ENCODE measurements around the gene NPEPL1.

The NPEPL1 gene

DNA sequence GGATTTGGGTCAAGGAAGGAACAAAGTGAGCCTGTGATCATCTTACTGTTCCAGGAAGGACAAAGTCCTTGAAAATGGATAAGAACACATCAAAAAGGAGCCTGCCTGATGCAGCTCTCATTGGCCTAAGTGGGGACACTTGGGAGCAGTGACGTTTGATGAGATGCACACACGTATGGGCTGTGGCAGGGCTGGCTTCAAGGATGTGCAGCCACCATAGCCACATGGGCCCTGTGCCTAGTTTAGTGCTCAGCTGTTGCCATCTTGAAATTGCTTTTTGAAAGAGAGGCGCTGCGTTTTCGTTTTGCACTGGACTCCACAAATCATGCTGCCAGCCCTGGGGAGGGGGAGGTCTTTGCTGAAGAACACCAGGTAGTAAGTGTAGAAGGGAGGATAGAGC, 6.6 kb upstream of the NPEPL1 start:
- DNase-seq: no peak

DNA sequence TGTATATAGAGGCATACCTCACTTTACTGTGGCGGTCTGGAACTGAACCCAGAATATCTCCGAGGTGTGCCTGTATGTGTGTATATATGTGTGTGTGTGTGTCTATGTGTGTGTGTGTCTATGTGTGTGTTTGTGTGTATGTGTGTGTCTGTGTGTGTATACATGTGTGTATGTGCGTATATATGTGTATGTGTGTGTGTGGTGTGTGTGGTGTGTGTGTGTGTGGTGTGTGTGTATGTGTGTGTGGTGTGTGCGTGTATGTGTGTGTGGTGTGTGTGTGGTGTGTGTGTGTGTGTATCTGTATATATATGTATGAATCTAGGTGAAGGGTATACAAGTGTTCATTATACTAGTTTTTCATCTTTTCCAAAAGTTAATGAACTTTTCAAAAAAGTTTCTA, 4.2 kb upstream of the NPEPL1 start:
- no peak for DNase-seq

DNA sequence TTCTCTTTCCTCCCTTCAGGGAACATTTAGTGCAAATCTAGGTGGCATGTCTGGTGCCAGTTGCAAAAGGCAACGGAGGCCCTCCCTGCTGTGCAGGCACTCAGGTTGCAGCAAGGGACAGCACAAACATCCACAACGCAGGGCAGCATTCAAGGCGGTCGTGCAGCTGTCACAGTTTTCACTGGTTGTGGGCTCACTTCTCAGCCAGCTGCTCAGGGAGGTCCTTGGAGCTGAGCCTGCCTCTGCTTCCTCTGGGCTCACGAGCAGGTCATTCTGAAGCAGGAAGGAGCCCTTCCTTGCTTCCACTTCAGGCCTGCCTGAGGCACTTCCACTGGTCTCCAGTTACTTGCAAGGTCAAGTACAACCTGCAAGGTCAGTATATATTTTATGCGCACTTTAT, 3.8 kb upstream of the NPEPL1 start:
- no peak for DNase-seq

DNA sequence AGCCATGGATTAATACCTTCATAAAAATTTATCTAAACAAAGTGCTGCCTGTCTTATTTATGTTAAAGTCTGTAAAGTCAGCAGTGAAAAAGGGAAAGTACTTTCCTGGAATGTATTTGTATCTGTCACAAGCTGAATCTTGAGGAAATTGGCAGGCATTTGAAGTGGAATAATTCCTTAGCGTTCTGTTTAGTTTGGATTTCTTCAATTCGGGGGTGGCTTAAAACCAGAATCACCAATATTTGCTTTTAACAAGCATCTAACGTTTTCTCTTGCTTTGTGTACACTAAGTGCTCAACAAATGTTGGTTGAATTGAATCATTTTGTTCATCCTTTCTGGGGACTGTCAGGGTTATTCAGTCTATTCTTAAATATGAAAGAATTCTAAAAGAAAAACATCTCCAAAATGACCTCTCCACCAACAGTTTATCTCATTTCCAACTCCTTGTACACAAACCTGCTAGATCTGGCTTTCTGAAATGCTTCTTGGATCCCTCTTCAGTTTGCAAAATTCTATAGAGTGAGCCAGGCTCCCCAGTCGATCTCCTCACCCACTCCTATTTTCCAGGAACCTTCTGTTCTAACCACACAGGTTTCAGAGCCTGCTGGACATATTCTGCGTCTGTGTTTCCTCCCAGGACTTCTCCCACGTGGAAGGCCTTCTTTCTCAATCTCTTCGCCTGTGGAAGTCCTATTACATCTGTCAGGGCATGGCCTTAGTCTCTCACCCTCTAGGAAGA, 2.0 kb upstream of the NPEPL1 start:
- no peak for DNase-seq

DNA sequence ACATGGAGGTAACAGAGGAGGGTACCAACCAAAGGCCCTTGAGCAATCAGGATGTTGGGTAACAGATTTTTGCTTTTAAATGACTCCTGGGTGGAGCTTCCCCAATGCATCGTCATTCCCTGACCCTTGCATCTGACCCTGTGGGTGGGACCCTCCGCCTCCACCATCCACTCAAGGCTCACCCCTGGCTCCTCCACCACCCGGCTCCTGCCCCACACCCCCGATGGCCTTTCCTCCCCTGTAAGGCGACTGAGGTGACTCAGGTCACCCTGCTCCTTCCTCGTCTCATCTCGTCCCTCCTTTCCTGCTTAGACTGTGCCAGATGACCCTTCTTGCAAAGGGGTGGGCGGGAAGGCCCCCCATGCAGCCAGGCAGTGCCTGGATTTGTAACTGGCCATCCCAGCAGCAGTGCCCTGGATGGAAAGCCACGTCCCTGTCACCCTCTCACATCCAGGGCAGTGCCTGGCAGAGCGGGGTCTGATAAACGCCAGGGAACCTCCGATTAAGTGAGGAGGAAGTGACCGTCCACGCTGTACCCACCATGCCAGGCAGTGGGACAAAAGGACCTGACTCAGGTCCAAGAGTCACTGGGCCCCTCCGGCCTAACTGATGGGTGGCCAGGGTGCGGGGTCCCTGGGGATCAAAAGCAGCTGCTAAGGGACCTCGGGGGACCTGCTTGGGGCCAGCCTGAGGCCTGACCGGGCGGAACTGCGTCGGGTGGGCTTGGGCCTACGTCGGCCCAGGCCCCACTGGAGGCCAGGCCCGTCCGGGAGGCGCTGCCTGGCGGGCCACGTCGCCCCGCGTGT, 624 bp upstream of the NPEPL1 start:
- DNase-seq: no peak

DNA sequence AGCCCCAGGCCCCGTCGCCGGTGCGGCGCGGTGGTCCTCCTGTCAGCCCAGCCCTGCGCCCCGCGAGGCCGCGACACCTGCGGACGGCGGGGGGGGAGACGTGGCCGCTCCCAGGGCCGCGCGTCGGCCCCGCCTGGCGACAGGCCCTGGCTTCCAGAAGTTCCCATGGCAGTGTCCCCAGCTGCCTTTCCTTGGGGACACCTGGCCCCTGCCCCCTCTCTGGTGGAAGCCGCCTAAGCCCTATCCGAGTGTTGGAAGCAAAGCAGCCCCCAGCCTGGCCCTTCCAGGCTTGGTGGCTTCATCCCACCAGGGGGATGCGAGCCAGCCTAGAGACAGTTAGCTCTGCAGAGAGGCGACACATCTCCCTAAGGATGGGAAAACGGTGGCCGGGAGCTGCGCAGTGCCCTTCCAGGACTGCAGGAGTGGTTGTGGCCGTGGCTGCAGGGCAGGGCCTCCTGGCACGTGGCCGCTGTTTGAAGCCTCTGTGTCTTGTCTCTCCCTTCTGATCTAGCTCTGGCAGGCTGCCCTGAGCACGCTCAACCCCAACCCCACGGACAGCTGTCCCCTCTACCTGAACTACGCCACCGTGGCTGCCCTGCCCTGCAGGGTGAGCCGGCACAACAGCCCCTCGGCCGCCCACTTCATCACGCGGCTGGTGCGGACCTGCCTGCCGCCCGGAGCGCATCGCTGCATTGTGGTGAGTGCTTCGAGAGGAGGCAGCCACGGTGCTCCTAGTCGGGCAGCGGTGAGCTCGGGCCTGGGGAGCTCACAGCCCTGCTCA, 816 bp downstream of the NPEPL1 start:
- DNase-seq: peak; percentile 22

DNA sequence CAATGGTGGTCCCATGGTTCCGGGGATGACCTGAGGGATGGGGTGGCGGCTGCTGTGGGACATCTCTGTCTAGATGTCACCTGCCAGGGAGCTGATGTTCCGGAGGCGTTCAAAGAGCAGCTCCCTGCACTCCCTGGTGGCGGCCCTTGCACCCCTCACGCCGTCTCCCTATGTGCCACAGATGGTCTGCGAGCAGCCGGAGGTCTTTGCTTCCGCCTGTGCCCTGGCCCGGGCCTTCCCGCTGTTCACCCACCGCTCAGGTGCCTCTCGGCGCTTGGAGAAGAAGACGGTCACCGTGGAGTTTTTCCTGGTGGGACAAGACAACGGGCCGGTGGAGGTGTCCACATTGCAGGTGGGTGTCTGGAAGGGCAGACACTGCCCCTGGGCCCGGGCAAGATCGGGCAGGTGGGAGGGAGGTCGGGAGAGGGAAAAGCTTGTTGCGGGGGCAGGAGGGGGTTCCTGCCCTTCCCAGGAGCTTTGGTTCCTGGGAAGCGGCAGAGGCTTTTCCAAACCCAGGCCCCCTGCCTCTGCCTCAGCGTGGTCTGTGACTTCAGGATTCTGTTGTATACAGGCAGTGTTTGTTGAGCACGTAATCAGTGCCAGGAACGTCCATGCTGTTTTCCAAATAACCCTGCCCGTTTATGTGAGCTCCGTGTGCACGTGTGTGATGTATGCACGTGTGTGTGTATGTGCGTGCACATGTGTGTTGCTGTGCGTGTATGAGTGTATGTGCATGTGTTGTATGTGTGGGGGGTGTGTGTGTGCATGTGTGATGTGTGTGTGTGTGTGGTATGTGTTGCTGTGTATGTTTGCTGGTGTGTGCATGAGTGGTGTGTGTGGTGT, 1.9 kb downstream of the NPEPL1 start:
- DNase-seq: no peak

DNA sequence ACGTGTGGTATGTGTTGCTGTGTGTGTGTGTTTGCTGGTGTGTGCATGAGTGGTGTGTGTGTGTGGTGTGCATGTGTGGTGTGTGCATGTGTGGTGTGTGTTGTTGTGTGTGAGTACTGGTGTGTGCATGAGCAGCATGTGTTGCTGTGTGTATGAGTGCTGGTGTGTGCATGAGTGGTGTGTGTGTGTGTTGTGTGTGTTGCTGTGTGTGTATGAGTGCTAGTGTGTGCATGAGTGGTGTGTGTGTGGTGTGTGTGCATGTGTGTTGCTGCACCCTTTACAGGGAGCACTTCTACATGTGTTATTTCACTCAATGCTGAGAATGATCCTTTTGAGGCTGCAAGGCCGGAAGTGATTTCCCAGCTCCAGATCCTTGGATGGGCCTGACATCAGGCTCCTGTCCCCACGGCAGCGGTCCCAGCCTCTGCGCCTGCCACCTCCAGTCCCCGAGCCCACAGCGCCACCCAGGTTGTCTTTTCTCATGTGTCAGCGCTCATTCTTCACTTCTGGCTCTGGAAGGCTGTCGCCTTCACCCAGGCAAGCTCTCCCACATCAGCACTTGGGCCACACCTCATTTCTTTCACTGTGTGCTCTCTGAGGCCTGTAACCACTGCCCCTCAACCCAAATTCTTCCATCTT, 2.6 kb downstream of the NPEPL1 start:
- DNase-seq: no peak

DNA sequence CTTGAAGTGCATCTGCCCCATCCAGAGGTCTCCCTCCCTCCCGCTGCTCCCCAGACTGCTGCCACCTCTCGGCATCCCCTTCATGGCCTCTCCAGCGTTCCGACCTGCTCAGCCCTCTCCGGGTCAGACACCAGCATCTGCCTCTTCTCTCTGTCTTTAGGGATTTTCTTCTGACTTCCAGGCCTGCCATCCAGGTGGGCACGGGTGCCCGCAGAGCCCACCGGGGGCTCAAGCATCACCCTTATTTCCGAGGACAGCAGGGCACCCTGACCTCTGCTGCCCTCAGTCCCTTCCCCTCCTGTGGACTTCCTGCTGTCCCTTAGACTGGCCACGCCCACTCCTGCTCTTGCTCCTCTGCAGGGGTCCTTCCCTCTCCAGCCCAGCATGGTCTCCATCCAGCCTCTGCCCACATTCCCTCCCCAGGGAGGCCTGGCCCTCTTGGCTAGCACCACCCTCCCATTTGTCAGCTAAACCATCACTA, 3.3 kb downstream of the NPEPL1 start:
- DNase-seq: no peak

DNA sequence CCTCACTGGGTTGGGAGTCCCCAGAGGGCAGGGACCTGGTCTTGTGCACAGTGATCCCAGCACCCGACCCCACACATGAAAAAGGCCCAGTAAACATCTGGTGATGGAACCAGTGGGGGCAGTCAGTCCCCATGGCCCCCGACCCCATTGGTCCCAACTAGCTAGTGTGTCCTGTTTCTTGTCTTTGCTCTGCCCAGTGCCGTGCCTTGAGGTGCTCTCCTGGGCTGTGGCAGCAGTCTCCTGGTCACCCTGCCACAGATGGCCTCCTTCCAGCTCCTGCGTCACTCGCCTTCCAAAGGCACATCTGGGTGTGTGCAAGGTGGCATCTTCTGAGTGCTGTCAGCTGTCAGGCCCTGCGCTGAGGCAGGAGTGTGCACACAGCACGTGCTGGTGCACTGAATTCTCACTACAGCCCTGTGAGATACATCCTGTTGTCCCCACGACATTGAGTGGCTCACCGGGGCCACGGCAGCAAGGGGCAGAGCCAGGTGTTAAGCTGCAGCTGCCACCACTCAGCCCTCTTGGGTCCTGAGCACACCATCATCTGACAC, 3.9 kb downstream of the NPEPL1 start:
- no peak for DNase-seq

DNA sequence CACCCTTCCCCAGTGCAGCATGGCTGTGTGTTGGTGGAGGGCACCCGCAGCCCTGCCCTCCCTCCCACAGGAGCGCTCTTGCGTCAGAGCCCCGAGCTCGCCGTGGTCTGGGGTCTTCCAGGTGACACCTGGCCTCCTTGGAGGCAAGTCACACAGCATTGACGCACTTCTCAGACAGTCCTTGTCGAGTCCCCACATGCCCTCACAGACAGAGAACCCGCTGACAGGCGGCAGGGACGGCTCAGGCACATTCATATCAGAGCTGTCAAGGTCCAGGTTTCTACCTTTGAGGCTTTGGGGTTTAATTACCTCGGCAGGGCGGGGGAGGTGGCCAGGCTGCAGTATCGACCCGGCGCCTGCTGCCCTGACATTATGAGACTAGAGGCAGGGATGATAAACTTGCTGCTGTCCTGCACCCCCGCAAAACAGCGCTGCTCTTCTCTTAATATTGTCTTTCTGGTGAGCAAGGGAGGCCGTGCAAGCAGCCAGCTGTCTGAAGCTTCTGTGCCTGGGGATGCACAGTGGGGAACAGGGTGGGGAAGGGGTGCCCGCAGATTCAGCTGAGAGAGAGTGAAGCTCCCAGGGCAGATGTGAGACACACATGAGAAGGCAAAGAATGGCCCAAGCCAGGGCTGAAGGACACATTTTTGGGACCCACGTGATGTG, 4.7 kb downstream of the NPEPL1 start:
- DNase-seq: no peak

DNA sequence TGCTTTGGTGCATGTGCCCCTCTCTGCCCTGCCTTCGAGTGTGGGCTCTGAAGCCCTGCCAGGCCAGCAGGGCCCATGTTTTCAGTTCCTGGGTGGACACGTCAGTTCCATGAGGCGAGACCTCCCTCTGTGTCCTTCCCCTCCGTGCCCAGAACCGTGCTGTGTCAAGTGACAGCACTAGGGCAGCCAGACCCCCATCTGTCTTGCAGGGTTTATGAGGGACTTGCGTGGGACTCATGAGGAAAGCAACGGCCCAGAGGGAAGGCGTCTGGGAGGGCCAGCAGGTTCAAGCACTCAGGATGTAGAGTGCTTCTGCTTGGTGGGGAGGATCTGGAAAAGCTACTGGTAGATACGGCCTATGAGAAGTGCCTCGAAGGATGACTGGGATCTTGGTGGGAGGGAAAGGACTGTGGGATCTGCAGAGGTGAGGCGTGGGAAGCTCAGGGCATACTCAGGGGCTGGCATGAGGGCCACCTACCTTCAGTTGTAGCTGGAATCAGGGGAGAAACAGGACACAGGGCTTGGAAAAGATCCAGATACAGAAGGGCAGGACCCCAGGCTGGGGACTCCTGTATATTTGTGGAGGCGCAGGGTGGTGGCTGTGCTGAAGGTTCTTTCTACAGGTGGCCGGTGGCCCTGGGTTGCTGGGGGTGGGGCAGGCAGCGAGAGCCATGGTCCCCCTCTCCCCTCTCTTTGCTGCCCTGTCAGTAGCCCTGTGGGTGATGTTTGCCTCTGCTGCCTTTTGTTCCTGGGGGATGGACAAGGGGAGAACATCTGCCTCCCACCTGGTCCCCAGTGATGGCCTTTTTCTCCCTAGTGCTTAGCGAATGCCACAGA, 5.5 kb downstream of the NPEPL1 start:
- no peak for DNase-seq

DNA sequence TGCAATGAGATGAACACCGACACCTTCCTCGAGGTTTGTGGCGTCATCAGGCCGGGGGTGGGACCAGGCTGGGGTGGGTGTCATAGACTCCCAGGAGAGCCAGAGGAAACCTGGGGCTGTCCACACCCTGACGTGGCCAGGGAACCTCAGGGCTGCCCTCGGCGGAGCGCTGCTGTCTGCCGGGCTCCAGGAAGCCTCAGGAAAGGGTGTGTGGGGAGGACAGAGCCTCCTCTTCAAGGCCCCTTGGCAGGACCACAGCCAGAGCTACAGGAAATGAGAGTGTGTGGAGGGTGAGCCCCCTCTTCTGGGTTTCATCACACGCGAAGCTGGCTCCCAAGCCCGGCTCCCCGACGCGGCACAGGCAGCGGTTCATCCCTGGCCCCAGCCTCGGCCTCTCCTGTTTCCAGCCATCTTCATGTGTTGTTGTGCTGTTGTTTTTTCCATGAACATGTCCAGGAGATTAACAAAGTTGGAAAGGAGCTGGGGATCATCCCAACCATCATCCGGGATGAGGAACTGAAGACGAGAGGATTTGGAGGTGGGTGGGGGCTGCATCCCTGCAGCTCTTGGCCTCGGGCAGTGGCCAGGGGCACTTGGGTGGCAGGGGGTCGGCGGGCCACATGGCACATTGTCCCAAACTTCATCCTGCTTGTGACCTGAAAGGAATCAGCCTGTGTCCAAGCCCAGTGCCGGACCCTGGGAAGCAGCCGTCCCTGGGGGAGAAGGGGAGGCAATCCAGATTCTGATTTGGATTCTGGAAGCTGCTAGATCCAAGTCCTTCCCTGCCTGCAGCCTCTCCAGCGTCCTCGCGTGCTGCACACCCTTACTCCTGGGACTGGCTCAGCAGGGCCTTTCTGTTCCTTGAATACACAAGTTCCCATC, 6.4 kb downstream of the NPEPL1 start:
- DNase-seq: no peak

DNA sequence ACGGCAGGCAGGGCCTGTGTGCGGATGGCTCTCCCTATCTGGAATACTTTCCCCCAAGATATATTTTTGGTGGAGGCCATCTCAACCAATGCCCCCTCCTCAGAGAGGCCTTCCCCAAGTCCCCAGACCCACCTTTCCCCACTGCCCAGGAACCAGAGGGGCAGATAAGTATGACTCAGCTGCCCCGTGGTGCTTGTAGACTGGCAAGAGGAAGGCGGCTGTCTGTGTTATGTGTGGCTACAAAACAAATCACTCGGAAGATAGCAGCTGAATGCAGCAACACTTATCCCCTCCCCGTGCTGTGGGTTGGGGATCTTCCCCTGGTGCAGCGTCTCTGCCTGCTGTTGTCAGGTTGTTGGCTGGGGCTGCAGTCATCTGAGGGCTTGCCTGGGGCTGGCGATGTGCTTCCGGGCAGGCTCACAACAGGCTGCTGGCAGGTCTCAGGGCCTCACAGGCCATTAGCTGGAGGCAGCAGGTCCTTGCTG, 7.1 kb downstream of the NPEPL1 start:
- DNase-seq: no peak

DNA sequence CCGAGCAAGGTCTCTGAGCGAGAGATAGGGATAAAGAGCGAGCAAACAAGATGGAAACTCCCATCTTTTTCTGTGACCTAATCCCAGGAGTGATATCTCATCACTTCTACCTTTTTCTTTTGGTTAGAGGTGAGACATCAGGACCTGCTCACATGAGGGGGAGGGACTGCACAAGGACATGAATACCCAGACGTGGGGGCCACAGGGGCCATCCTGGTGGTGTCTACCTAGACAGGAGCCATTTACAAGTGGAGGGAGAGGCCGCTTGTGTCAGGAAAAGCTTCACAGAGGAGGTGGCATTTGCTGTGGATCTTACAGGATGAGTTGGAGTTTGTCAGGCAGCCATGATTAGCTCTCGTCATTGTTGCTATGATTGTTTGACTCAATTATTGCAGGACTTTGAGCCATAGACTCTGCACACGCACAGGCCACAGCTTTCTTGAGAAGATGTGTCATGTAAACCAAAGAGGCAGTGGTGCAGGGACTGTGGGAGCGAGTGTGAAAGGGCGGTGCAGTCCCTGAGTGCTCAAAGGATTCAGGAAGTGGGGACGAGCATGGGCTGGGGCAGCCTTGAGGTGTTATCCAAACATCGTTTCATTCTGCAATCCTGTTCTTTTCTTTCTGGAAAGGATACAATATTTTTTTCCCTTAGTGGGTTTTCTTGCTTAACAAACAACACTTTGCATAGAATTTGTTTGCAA, 7.7 kb downstream of the NPEPL1 start:
- no peak for DNase-seq

DNA sequence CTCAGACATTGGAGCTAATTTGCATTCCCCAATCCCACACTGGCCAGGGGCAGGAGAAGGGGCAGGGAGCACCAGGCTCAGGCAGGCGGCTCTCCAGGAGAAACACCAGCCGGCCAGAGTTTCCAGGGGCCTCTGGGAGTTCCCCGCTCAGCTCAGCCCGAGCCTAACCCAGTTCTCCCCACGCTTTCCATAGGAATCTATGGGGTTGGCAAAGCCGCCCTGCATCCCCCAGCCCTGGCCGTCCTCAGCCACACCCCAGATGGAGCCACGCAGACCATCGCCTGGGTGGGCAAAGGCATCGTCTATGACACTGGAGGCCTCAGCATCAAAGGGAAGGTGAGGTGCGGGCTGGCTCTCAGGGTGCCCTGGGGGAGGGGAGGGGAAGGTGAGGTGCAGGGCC, 8.2 kb downstream of the NPEPL1 start:
- DNase-seq: no peak

DNA sequence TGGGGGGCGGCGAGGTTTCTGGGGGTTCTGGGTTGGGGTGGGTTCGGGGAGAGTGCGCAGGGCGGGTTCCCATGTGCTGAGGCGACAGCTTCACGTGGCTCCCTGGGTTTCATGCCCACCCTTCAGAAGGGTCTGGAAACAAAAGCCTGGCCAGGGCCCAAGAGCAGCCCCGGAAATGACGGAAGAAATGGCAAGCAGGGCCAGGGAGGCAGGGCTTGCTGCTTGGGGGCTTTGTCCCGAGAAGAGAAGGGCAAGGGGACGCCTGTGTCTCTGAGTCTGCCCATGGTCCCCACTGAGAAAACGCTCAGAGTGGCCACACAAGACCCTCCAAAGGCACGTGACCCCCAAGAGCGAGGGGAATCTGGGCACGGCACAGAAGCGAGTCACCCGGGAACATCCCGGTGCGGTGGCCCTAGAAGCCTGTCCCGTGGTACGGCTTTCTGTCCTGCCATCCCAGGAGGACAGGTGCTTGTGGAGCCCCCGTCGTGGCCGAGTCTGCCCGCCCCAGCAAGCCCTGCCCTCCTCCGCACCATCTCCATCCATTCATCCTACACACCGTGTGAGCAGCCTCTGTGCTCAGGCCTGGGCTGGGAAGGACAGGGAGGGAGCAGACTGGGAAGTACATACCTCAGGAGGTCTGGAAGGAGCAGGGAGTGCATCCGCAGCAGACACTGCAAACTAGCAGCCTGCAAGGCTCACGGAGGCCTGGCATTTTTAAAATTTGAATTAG, 9.0 kb downstream of the NPEPL1 start:
- no peak for DNase-seq

DNA sequence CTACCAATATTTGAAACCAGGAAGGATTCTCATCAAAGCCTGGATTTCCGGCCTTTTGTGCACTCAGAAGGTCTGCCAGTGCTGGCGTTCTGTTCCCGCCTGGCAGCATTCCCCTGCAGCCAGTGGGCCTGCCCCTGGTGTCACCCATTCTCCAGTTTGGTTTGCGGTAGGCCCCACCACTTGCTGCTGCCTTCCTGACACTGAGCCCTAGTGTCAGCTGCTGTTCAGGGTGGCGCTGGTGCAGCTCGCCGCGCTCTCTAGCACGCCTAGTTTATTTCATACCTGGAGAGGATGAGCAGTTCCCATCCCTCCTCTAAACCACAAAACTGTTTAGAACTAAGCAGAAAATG, 9.5 kb downstream of the NPEPL1 start:
- DNase-seq: no peak
